ENCODE measurements around the gene RTN4RL2.

GRCh38 chr11:57497303-57498247 lies 37.2 kb downstream of the RTN4RL2 start:
- no peak for TF ChIP-seq CTCF (IDR thresholded peaks at IDR 0.05)
- no peak for TF ChIP-seq POLR2A (IDR thresholded peaks at IDR 0.05)
